Endothelial cell of umbilical vein (primary cell): Measurements from ENCODE around the gene TICRR. TPM values are rescaled to one million over a fixed set of nuclear protein-coding genes. Genes with fewer than 3 reads are reported as not detected.

Source experiments
- BruUV-seq: library from RNA; stranded (reverse); fragments of 400-500 nt; replicated peaks from 2 replicates; lab custom pipeline; 2021; lab: Mats Ljungman, UMichigan
- CTCF ChIA-PET: fragments of 300-600, 350-600 bp; sonication (Branson Sonifier 250); formaldehyde crosslinking; loops from one replicate; lab custom pipeline; 2021; ENCODE audit warnings: antibody characterized with exemption, inconsistent platforms; lab: Charles Lee
- POLR2A ChIA-PET: fragments of 300-600, 350-600 bp; sonication (Branson Sonifier 250); formaldehyde crosslinking; loops from one replicate; lab custom pipeline; 2021; ENCODE audit warnings: antibody characterized with exemption, inconsistent platforms; lab: Charles Lee
- DNase-seq: peaks from one replicate; pipeline ENCODE4 v3.0.0-alpha.2; 2011; ENCODE audit warnings: low read depth, low spot score
- FAIRE-seq: peaks from 2 replicates; lab custom pipeline; 2011; peaks lifted over from hg19 to GRCh38; lab: Jason Lieb, UNC
- H2AFZ ChIP-seq: 2 replicates; pipeline ENCODE4 v1.6.0; 2012; ENCODE audit warnings: low read depth, low read length, control low read depth, inconsistent platforms
- H3K27ac ChIP-seq: 2 replicates; pipeline ENCODE4 v1.5.1; 2011; ENCODE audit warnings: low read depth, mild to moderate bottlenecking, control low read depth, low read length, moderate library complexity; ENCODE audit not compliant: insufficient read depth
- H3K27me3 ChIP-seq, 2 experiments: 2 replicates each; pipeline versions ENCODE4 v1.6.0 to v1.6.1; 2011; ENCODE audit warnings: low read length in 2 of 2, mixed read lengths in 1 of 2; ENCODE audit not compliant: control insufficient read depth in 2 of 2, insufficient read depth in 2 of 2
- H3K36me3 ChIP-seq, 2 experiments: 2 replicates in 1 of 2; 3 replicates in 1 of 2; pipeline ENCODE4 v1.5.1; 2011; ENCODE audit warnings: low read length in 2 of 2, mild to moderate bottlenecking in 1 of 2, moderate library complexity in 1 of 2; ENCODE audit not compliant: control insufficient read depth in 2 of 2, insufficient read depth in 2 of 2; ENCODE audit errors: extremely low read depth in 1 of 2
- H3K4me1 ChIP-seq: 3 replicates; pipeline ENCODE4 v1.5.1; 2011; ENCODE audit warnings: mild to moderate bottlenecking, low read length; ENCODE audit not compliant: control insufficient read depth, insufficient read depth; ENCODE audit errors: extremely low read depth
- H3K4me2 ChIP-seq: 2 replicates; pipeline ENCODE4 v1.6.1; 2011; ENCODE audit warnings: low read length, control low read depth, mixed read lengths; ENCODE audit not compliant: insufficient read depth
- H3K4me3 ChIP-seq, 3 experiments: fragments of 200-600 bp in 1 of 3; sonication (generic), shearing (Covaris generic) in 1 of 3; replicated peaks in 1 of 3; 2 replicates each; pipeline ENCODE4 v1.5.1; 2011 to 2016; ENCODE audit warnings: control low read depth in 3 of 3, low read length in 3 of 3, mild to moderate bottlenecking in 2 of 3, inconsistent platforms in 1 of 3, low read depth in 1 of 3, moderate library complexity in 1 of 3; ENCODE audit not compliant: insufficient read depth in 1 of 3
- H3K79me2 ChIP-seq: 2 replicates; pipeline ENCODE4 v1.6.0; 2012; ENCODE audit warnings: low read length, inconsistent platforms; ENCODE audit not compliant: control insufficient read depth, insufficient read depth
- H3K9ac ChIP-seq: replicated peaks from 2 replicates; pipeline ENCODE3; 2011; ENCODE audit warnings: low read length, control low read depth; ENCODE audit not compliant: insufficient read depth; ENCODE audit errors: extremely low read depth
- H3K9me1 ChIP-seq: replicated peaks from 3 replicates; pipeline ENCODE4 v1.6.0; 2011; ENCODE audit warnings: mild to moderate bottlenecking, low read length; ENCODE audit not compliant: control insufficient read depth, insufficient read depth; ENCODE audit errors: extremely low read depth
- H3K9me3 ChIP-seq: replicated peaks from 2 replicates; pipeline ENCODE4 v1.5.1; 2012; ENCODE audit warnings: low read length, inconsistent platforms; ENCODE audit not compliant: control insufficient read depth, insufficient read depth
- H4K20me1 ChIP-seq: replicated peaks from 2 replicates; pipeline ENCODE3; 2011; ENCODE audit warnings: mild to moderate bottlenecking, low read length; ENCODE audit not compliant: control insufficient read depth, insufficient read depth; ENCODE audit errors: extremely low read depth
- CTCF ChIP-seq, 2 donors: IDR thresholded peaks; 1 replicate in 1 of 2; 2 replicates in 1 of 2; pipeline ENCODE4 v1.5.1; 2011; ENCODE audit warnings: low read length in 2 of 2, mild to moderate bottlenecking in 2 of 2, moderate library complexity in 2 of 2, control low read depth in 1 of 2, inconsistent platforms in 1 of 2, low read depth in 1 of 2; ENCODE audit not compliant: insufficient read depth in 1 of 2; ENCODE audit errors: extremely low read depth in 1 of 2
- EZH2 ChIP-seq: IDR thresholded peaks from 2 replicates; pipeline ENCODE4 v1.6.1; 2012; ENCODE audit warnings: borderline replicate concordance, low read depth, mild to moderate bottlenecking, moderate library complexity, low read length, inconsistent platforms; ENCODE audit not compliant: severe bottlenecking
- FOS ChIP-seq: IDR thresholded peaks from 2 replicates; pipeline ENCODE4 v1.6.1; 2011; ENCODE audit warnings: mild to moderate bottlenecking, low read length, moderate library complexity, borderline replicate concordance; ENCODE audit not compliant: insufficient read depth
- GATA2 ChIP-seq: IDR thresholded peaks from 2 replicates; pipeline ENCODE4 v1.7.0; 2011; ENCODE audit warnings: low read depth, mild to moderate bottlenecking, moderate library complexity, mixed read lengths, low read length; ENCODE audit not compliant: insufficient read length, insufficient read depth
- JUN ChIP-seq: IDR thresholded peaks from 2 replicates; pipeline ENCODE4 v1.6.1; 2011; ENCODE audit warnings: borderline replicate concordance, low read depth; ENCODE audit not compliant: insufficient read length, insufficient read depth
- MAX ChIP-seq: IDR thresholded peaks from 2 replicates; pipeline ENCODE4 v1.6.1; 2011; ENCODE audit not compliant: insufficient read depth, insufficient read length
- MYC ChIP-seq: IDR thresholded peaks from one replicate; pipeline ENCODE4 v1.6.1; 2011; ENCODE audit warnings: mild to moderate bottlenecking, low read depth, low read length
- POLR2A ChIP-seq: IDR thresholded peaks from 2 replicates; pipeline ENCODE4 v1.6.1; 2012; ENCODE audit warnings: low read depth, mild to moderate bottlenecking, control low read depth, low read length
- POLR2AphosphoS5 ChIP-seq: IDR thresholded peaks from 2 replicates; pipeline ENCODE4 v1.6.1; 2012; ENCODE audit warnings: low read depth, mild to moderate bottlenecking, control low read depth, low read length, moderate library complexity; ENCODE audit not compliant: insufficient read depth
- dilution Hi-C: fragments of 300-500 bp; cut with MboI; formaldehyde crosslinking; loops from one replicate; pipeline ENCODE4 v1.15.0; 2019; ENCODE audit warnings: low sequenced_read_pairs; ENCODE audit not compliant: extremely low pct_ligation_motif_present
- intact Hi-C: fragments of 100-400 bp; cut with micrococcal nuclease; formaldehyde crosslinking; loops from one replicate; pipeline ENCODE4 v1.10.0; 2022
- polyA plus RNA-seq, 4 experiments: library from polyadenylated mRNA; depleted of rRNA in 3 of 4; stranded (reverse) in 3 of 4; unstranded in 1 of 4; fragments of >200 nt; gene quantifications; 2 replicates each; pipeline versions ENCODE4 v1.2.1 to v1.2.3, GENCODE V29; 2011 to 2012; ENCODE audit warnings: missing spikeins in 1 of 4
- total RNA-seq: library from RNA; stranded (reverse); gene quantifications from 2 replicates; pipeline ENCODE4 v1.2.3, GENCODE V29; 2021

TICRR gene
- total and polyA plus RNA-seq, 2 donors (not counting 3 experiments of a cell fraction or from before 2014, with no cell fraction given): 4.9 to 19.4 TPM

GRCh38 chr15:89551550-89551949, 23.7 kb upstream of the TICRR start:
- no peaks in the 10 kb centered on the region for H3K79me2 ChIP-seq
- no peaks in the 10 kb centered on the region for H3K36me3 ChIP-seq
- peak; percentile 14 for DNase-seq
- no peaks in the 10 kb centered on the region for H3K9me1 ChIP-seq
- no peaks in the 10 kb centered on the region for H3K4me1 ChIP-seq
- POLR2A ChIA-PET: no interaction called here
- dilution Hi-C loops (no loop called here), intact Hi-C loops (no loop called here)
- no peak overlapping the region for H2AFZ ChIP-seq
- CTCF ChIA-PET: no interaction called here
- no peaks in the 10 kb centered on the region for H4K20me1 ChIP-seq
- no peak overlapping the region for H3K4me2 ChIP-seq
- FAIRE-seq: no peak
- no peak overlapping the region for H3K27ac ChIP-seq
- TF ChIP-seq FOS (no peak), GATA2 (no peak), MAX (no peak), POLR2A (no peak), JUN (no peak), MYC (no peak), POLR2AphosphoS5 (no peak), EZH2 (no peak), CTCF (IDR thresholded peaks at IDR 0.05; ENCODE audit: extremely low read depth in 1 of 2, insufficient read depth in 1 of 2, low read depth in 1 of 2, low read length in 2 of 2) (no peak)
- peaks cover 3 to 8% of the 10 kb centered on the region in 2 experiments for H3K27me3 ChIP-seq
- no peak overlapping the region for H3K4me3 ChIP-seq
- no peak overlapping the region for H3K9ac ChIP-seq
- BruUV-seq: no TSS peak
- no peaks in the 10 kb centered on the region for H3K9me3 ChIP-seq
